HFFc6 (cell line): ENCODE data around the gene NEK7. TPM values are rescaled to one million over a fixed set of nuclear protein-coding genes. Genes with fewer than 3 reads are reported as not detected.

ENCODE experiments used
- DNase-seq: peaks from one replicate; pipeline ENCODE4 v3.0.0-alpha.2; 2018
- H3K27ac Mint-ChIP-seq: 2 replicates; pipeline ENCODE4 v1.8.0; 2020; ENCODE audit warnings: mild to moderate bottlenecking, mixed read lengths
- H3K27me3 Mint-ChIP-seq: 2 replicates; pipeline ENCODE4 v1.8.0; 2021; ENCODE audit warnings: mild to moderate bottlenecking, moderate library complexity, mixed read lengths; ENCODE audit not compliant: insufficient read depth
- H3K36me3 Mint-ChIP-seq: 2 replicates; pipeline ENCODE4 v1.8.0; 2021; ENCODE audit warnings: low read depth, mixed read lengths
- H3K4me1 Mint-ChIP-seq: 2 replicates; pipeline ENCODE4 v1.8.0; 2020; ENCODE audit warnings: low read depth, mixed read lengths
- H3K4me3 Mint-ChIP-seq: 2 replicates; pipeline ENCODE4 v1.8.0; 2020; ENCODE audit warnings: mild to moderate bottlenecking, moderate library complexity, mixed read lengths
- H3K9me3 Mint-ChIP-seq: 2 replicates; pipeline ENCODE4 v1.8.0; 2020; ENCODE audit warnings: mild to moderate bottlenecking, mixed read lengths
- total RNA-seq, 6 experiments: library from RNA; stranded (reverse); fragmentation: NEBNext Ultra II Directional; extraction: Animal tissue kit (Norgen Biotek cat#: 25700); gene quantifications; 2 replicates in 1 of 6; 3 replicates in 5 of 6; pipeline ENCODE4 v1.2.3, GENCODE V29; 2021
- TF ChIP-seq, protein P1 (sequence below): fragments of 200-600 bp; sonication (generic); IDR thresholded peaks from 2 replicates; pipeline ENCODE4 v1.5.0; 2021; ENCODE audit warnings: antibody characterized with exemption, mild to moderate bottlenecking

The NEK7 gene
- total RNA-seq, 6 experiments from 2014 or later, result 452 to 692 (median 485) TPM

DNA sequence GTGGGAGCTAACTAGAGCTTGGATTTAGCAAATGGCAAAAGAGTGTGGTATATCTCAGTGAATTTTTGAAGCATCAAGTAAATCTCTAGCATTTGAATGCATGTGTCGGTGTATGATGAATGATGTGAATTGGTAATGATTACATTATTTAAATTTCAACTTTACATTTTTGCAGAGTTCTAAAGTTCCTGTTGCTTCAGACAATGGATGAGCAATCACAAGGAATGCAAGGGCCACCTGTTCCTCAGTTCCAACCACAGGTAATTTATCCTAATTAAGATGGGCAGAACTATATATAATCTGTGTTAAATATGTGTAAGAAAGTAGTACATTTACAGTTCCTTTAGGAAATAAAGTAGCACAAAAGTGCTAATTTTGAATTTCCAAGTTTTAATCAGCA lies 75.6 kb downstream of the NEK7 start:
- Mint-ChIP-seq H3K36me3 (peaks cover 23% of the 10 kb centered on the region), H3K27me3 (no peaks in the 10 kb centered on the region; the same call in 1 of the 2 replicates), H3K9me3 (peaks cover 10% of the 10 kb centered on the region; the same call in 1 of the 2 replicates), H3K4me1 (peaks cover 37% of the 10 kb centered on the region), H3K4me3 (0 out of 2 replicates have a peak overlapping the region, but pooled peaks have one; percentile 6), H3K27ac (peak overlapping the region; percentile 63)
- TF ChIP-seq, protein P1, sequence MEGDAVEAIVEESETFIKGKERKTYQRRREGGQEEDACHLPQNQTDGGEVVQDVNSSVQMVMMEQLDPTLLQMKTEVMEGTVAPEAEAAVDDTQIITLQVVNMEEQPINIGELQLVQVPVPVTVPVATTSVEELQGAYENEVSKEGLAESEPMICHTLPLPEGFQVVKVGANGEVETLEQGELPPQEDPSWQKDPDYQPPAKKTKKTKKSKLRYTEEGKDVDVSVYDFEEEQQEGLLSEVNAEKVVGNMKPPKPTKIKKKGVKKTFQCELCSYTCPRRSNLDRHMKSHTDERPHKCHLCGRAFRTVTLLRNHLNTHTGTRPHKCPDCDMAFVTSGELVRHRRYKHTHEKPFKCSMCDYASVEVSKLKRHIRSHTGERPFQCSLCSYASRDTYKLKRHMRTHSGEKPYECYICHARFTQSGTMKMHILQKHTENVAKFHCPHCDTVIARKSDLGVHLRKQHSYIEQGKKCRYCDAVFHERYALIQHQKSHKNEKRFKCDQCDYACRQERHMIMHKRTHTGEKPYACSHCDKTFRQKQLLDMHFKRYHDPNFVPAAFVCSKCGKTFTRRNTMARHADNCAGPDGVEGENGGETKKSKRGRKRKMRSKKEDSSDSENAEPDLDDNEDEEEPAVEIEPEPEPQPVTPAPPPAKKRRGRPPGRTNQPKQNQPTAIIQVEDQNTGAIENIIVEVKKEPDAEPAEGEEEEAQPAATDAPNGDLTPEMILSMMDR, result no peak
- no peak for DNase-seq

DNA sequence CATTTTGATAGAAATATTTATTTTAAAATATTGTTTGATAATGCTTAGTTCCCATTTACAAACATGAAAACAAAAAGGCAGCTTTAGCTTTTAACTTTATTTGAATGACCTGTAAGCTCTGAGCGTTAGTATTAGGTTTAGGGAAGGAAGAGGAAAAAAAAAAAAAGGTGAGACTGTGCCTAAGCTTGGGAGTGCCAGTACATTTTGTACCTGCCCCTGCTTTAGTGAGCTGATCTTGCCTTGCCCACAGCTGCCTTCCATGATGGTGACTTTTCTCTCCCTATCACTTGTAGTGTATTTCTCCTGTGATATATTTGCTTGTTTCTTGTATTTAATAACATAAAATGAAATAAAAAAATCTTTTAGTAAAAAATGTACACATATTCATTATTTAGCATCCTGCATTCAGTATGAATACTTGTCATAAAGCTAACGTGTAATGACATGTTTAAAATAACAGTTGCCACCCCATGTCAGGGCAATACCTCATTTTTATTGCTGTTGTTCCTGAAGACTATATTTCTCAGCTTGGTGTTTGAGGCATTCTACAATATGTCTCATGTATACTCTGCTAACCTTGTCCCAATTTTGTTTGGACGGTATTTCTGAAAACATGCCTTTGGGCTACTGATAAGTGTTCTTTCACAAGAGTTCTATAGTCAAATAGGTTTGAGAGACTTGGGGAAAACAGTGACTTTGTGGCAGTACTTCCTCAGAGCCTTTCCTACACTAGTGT lies 76.3 kb downstream of the NEK7 start:
- Mint-ChIP-seq H3K4me1 (peaks cover 37% of the 10 kb centered on the region), H3K27ac (no peak overlapping the region; the same call in 1 of the 2 replicates)

DNA sequence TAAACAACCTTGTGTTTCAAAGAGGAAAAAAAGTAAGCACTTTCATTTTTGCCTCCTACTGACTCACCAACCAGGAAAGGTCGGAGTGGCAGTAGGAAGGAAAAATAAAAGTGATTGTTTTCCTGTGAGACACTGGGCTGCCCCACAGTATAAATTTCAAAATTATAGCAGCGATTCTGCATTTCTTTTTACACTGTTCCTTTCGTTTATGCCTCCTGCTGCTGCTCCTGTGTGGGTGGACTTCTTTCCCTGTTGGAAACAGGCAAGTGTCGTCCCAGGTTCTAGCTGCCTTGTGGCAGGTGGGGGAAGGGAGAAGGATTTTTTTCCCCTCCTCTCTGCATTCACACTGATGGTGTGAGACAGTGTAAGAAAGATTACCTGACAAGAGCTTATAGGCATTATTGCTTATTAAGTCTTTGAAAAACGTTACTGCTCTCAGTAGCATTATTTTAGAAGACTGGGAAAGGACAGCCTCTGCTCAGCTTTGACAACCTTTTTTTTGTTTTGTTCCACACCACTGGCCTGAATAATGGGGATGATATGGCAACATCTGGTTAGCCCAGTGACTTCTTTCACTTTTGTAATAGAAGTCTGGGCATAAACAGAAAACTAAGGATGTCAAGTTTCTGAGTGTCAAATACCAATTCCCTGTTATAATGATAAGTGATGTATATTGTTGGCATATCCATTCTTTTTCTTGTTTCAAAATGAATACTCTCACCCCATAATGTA lies 77.9 kb downstream of the NEK7 start:
- DNase-seq, result peak; percentile 38
- Mint-ChIP-seq H3K4me3 (peak overlapping the region; percentile 58), H3K27me3 (no peaks in the 10 kb centered on the region), H3K36me3 (peaks cover 19% of the 10 kb centered on the region), H3K4me1 (peaks cover 25% of the 10 kb centered on the region), H3K9me3 (peaks cover 6% of the 10 kb centered on the region; the same call in 1 of the 2 replicates), H3K27ac (no peak overlapping the region; the same call in none of the 2 replicates)
- TF ChIP-seq, protein P1, result no peak

More for the DNA sequence above, 76.3 kb downstream of the NEK7 start:
- peak overlapping the region; percentile 42; the same call in 1 of the 2 replicates for H3K4me3 Mint-ChIP-seq
- no peak for DNase-seq
- TF ChIP-seq, protein P1, result no peak
- H3K36me3 Mint-ChIP-seq, result peaks cover 23% of the 10 kb centered on the region
- H3K9me3 Mint-ChIP-seq, result peaks cover 10% of the 10 kb centered on the region; the same call in 1 of the 2 replicates
- H3K27me3 Mint-ChIP-seq, result no peaks in the 10 kb centered on the region; the same call in 1 of the 2 replicates

DNA sequence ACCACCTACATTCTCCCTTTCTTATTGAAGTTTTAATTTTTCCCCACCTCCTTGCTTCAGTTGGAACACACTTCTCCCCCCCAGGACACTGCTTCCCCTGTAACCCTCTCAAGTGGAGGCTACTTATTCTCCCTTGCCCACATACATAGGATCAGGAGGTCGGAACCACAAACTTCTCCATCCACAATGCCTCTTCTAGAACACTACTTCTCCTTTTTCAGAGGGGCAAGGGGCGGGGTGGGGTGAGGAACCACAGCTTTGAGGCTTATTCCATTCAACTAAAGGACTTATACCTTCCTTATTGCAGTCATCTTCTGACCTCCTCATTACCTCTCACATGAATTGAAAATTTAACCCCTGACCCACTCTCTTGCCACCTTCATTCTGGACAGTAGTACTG lies 81.3 kb downstream of the NEK7 start:
- Mint-ChIP-seq H3K27ac (no peak overlapping the region), H3K4me1 (peaks cover 27% of the 10 kb centered on the region), H3K36me3 (peaks cover 30% of the 10 kb centered on the region), H3K4me3 (no peak overlapping the region), H3K9me3 (peaks cover 6% of the 10 kb centered on the region; the same call in 1 of the 2 replicates), H3K27me3 (peaks cover 2% of the 10 kb centered on the region)
- TF ChIP-seq, protein P1, result no peak
- no peak for DNase-seq

DNA sequence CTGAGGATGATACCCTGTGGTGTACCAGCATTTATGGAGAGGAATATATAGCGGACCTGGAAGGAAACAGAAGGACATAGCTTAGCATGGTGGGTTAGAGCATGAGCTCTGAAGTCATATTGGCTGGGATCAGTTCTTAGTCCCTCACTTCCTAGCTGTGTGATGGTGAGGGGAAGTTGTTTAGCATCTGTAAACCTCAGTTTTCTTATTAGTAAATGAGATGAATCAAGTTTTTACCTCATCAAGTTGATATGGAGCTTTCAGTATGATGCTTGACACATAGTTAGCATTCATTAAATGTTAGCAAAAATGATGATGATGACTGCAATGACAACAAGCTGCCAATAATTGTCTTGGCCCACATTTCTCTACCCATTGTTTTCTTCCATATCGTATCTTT lies 84.8 kb downstream of the NEK7 start:
- H3K27ac Mint-ChIP-seq, result peak overlapping the region; percentile 47; the same call in 1 of the 2 replicates
- TF ChIP-seq, protein P1, result no peak
- DNase-seq, result no peak
- peaks cover 47% of the 10 kb centered on the region for H3K36me3 Mint-ChIP-seq
- no peaks in the 10 kb centered on the region for H3K9me3 Mint-ChIP-seq
- H3K4me3 Mint-ChIP-seq, result no peak overlapping the region
- H3K27me3 Mint-ChIP-seq, result peaks cover 7% of the 10 kb centered on the region
- peaks cover 53% of the 10 kb centered on the region for H3K4me1 Mint-ChIP-seq
